Gastrocnemius medialis (tissue), 4 donors: ENCODE measurements around the gene SORCS1.

Experiments used
- POLR2A ChIP-seq, 2 donors: fragments of 450-650 bp; IDR thresholded peaks; one replicate each; pipeline ENCODE4 v1.6.1; 2017; ENCODE audit warnings: antibody characterized with exemption in 2 of 2, mild to moderate bottlenecking in 2 of 2, moderate library complexity in 2 of 2
- TF ChIP-seq, protein P1 (sequence below), 5 experiments: fragments of 450-650 bp in 3 of 5; fragments of 200-600 bp in 2 of 5; sonication (generic) in 2 of 5; IDR thresholded peaks in 4 of 5; conservative IDR thresholded peaks in 1 of 5; 1 replicate in 4 of 5; 2 replicates in 1 of 5; pipeline ENCODE4 v1.5.1; 2016 to 2019; ENCODE audit warnings: antibody characterized with exemption in 5 of 5, mild to moderate bottlenecking in 3 of 5, moderate library complexity in 3 of 5

- TF ChIP-seq, protein P1, sequence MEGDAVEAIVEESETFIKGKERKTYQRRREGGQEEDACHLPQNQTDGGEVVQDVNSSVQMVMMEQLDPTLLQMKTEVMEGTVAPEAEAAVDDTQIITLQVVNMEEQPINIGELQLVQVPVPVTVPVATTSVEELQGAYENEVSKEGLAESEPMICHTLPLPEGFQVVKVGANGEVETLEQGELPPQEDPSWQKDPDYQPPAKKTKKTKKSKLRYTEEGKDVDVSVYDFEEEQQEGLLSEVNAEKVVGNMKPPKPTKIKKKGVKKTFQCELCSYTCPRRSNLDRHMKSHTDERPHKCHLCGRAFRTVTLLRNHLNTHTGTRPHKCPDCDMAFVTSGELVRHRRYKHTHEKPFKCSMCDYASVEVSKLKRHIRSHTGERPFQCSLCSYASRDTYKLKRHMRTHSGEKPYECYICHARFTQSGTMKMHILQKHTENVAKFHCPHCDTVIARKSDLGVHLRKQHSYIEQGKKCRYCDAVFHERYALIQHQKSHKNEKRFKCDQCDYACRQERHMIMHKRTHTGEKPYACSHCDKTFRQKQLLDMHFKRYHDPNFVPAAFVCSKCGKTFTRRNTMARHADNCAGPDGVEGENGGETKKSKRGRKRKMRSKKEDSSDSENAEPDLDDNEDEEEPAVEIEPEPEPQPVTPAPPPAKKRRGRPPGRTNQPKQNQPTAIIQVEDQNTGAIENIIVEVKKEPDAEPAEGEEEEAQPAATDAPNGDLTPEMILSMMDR (IDR thresholded peaks at IDR 0.05 in 4 of 5, conservative IDR thresholded peaks at IDR 0.05 in 1 of 5) = no peak
- no peak for TF ChIP-seq POLR2A (IDR thresholded peaks at IDR 0.05)
Observed at GRCh38 chr10:106566873-106567272, 597.6 kb downstream of the SORCS1 start.
